Caco-2 (cell line): ENCODE data around the gene GADD45G. TPM values are rescaled to one million over a fixed set of nuclear protein-coding genes. Genes with fewer than 3 reads are reported as not detected.

Experiments
- Bru-seq: library from RNA; stranded (reverse); fragments of 400-500 nt; gene quantifications from one replicate; lab custom pipeline; 2021; lab: Mats Ljungman, UMichigan
- BruChase-seq, 2 experiments: library from RNA; stranded (reverse); fragments of 400-500 nt; gene quantifications; one replicate each; lab custom pipeline; 2021; lab: Mats Ljungman, UMichigan
- BruUV-seq: library from RNA; stranded (reverse); fragments of 400-500 nt; replicated peaks from 2 replicates; lab custom pipeline; 2021; lab: Mats Ljungman, UMichigan
- CTCF ChIA-PET: fragments of 300-600 bp; sonication (Branson Sonifier 250); formaldehyde crosslinking; loops from one replicate; lab custom pipeline; 2022; ENCODE audit warnings: antibody characterized with exemption; lab: Charles Lee
- POLR2A ChIA-PET: fragments of 300-600 bp; sonication (Branson Sonifier 250); formaldehyde crosslinking; loops from one replicate; lab custom pipeline; 2022; ENCODE audit warnings: antibody characterized with exemption; lab: Charles Lee
- DNase-seq, 2 experiments: peaks; one replicate each; pipeline versions ENCODE4 v3.0.0 to v3.0.0-alpha.2; 2020 to 2022
- H3K27me3 ChIP-seq: replicated peaks from 2 replicates; pipeline ENCODE4 v1.6.0; 2011; ENCODE audit warnings: low read length; ENCODE audit not compliant: control insufficient read depth, insufficient read depth
- H3K36me3 ChIP-seq: 2 replicates; pipeline ENCODE4 v1.5.1; 2011; ENCODE audit warnings: low read length; ENCODE audit not compliant: control insufficient read depth, insufficient read depth
- H3K4me1 ChIP-seq: fragments of 250-450 bp; sonication (Bioruptor Pico); 2 replicates; pipeline ENCODE4 v1.5.1; 2020; ENCODE audit warnings: mild to moderate bottlenecking
- H3K4me3 ChIP-seq: 2 replicates; pipeline ENCODE4 v1.5.1; 2011; ENCODE audit warnings: low read depth, mild to moderate bottlenecking, control low read depth, low read length
- H3K9me3 ChIP-seq: fragments of 250-450 bp; sonication (Bioruptor Pico); 2 replicates; pipeline ENCODE4 v1.5.1; 2020; ENCODE audit warnings: mild to moderate bottlenecking, moderate library complexity
- H3K27ac Mint-ChIP-seq: one replicate; pipeline ENCODE4 v1.8.0; 2022; ENCODE audit warnings: mixed read lengths; ENCODE audit not compliant: unreplicated experiment
- H3K27me3 Mint-ChIP-seq: one replicate; pipeline ENCODE4 v1.8.0; 2022; ENCODE audit warnings: mixed read lengths; ENCODE audit not compliant: insufficient read depth, unreplicated experiment
- H3K36me3 Mint-ChIP-seq: one replicate; pipeline ENCODE4 v1.8.0; 2022; ENCODE audit warnings: mild to moderate bottlenecking, mixed read lengths; ENCODE audit not compliant: insufficient read depth, unreplicated experiment
- H3K4me1 Mint-ChIP-seq: one replicate; pipeline ENCODE4 v1.8.0; 2022; ENCODE audit warnings: low read depth, mixed read lengths; ENCODE audit not compliant: unreplicated experiment
- H3K4me3 Mint-ChIP-seq: one replicate; pipeline ENCODE4 v1.8.0; 2022; ENCODE audit warnings: mild to moderate bottlenecking, moderate library complexity, mixed read lengths; ENCODE audit not compliant: unreplicated experiment
- H3K9me3 Mint-ChIP-seq: one replicate; pipeline ENCODE4 v1.8.0; 2022; ENCODE audit warnings: mixed read lengths; ENCODE audit not compliant: unreplicated experiment
- intact Hi-C: fragments of 100-400 bp; cut with micrococcal nuclease; formaldehyde crosslinking; loops from one replicate; pipeline ENCODE4 v1.10.0; 2022; ENCODE audit not compliant: unreplicated experiment
- long read RNA-seq: library from polyadenylated mRNA; stranded (forward); transcript quantifications from one replicate; pipeline ENCODE4 v2.0.0, GENCODE V29; 2022
- total RNA-seq: library from RNA; stranded (reverse); gene quantifications from 2 replicates; pipeline ENCODE4 v1.2.3, GENCODE V29; 2022
- TF ChIP-seq, protein P1 (sequence below), 2 experiments: fragments of 200-600 bp in 1 of 2; IDR thresholded peaks; 1 replicate in 1 of 2; 2 replicates in 1 of 2; pipeline versions ENCODE4 v1.5.1 to v1.8.0; 2011 to 2022; ENCODE audit warnings: antibody characterized with exemption in 1 of 2, control low read depth in 1 of 2, inconsistent platforms in 1 of 2, low read depth in 1 of 2, low read length in 1 of 2, mild to moderate bottlenecking in 1 of 2, moderate library complexity in 1 of 2; ENCODE audit not compliant: insufficient read depth in 1 of 2, severe bottlenecking in 1 of 2, unreplicated experiment in 1 of 2

GADD45G gene, protein sequence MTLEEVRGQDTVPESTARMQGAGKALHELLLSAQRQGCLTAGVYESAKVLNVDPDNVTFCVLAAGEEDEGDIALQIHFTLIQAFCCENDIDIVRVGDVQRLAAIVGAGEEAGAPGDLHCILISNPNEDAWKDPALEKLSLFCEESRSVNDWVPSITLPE
- total RNA-seq = 3.7 and 5.4 TPM in 2 replicates
- percentile 67 among the genes with signal in this experiment for Bru-seq, nascent RNA
- BruChase-seq, experiment 1, labeled RNA remaining after a 2-hour chase = percentile 62 among the genes with signal in this experiment
- percentile 61 among the genes with signal in this experiment for BruChase-seq, experiment 2, labeled RNA remaining after a 6-hour chase
- long read RNA-seq, transcript GADD45G-201 (4 exons, 1,065 nt) = major isoform, 13 of 17 reads
- long read RNA-seq, partial matches to known transcripts = 0 of 17 reads
- long read RNA-seq, other reads (novel, unspliced or antisense) = 4 of 17 reads

DNA sequence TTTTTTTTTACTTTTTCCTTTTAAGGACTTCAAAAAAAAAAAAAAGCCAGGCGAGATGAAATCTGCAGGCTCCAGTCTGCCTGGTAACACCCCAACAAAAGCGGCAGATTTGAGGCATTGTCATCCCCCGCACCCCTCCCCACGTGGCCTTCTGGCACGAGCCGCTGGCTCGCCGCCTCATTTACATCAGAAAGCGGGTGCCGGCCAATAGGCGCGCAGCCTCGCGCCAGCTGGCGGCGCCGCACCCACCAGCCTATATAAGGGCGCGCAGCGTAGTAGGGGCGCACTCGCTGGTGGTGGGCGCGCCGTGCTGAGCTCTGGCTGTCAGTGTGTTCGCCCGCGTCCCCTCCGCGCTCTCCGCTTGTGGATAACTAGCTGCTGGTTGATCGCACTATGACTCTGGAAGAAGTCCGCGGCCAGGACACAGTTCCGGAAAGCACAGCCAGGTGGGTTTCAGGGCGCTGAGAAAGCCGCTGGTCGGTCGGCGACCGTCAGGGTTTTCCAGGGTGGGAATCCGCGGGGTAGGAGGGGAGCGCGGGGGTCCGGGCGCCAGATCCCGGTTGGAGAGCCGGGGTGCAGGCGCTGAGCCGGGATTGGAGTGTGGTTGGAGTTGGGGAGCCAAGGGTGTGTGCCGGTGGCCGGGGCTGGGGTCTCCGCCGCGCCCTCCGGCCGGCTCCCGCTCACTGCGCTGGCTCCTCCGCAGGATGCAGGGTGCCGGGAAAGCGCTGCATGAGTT is at the start of gene GADD45G:
TSS of gene GADD45G (plus strand) at position 284 of the 736 bp plus-strand sequence. CDS start at position 394, 110 bp downstream.
- Histone ChIP-seq H3K27me3 (no peaks in the 10 kb centered on the region), H3K4me1 (peaks cover 9% of the 10 kb centered on the region; the same call in 1 of the 2 replicates), H3K36me3 (no peaks in the 10 kb centered on the region), H3K4me3 (peak within 1 kb of the TSS; percentile 41), H3K9me3 (no peaks in the 10 kb centered on the region)
- ChIA-PET POLR2A (interaction anchor here (0.5 to 1.1 kb wide), 4 partner anchors 12 to 60 kb away, joined by 3 to 7 read pairs (median 4); no protein-coding TSS in a partner anchor), CTCF (interaction anchor here (0.5 to 2.9 kb wide), 4 partner anchors 12 to 906 kb away, joined by 4 to 55 read pairs (median 9); no protein-coding TSS in a partner anchor)
- no TSS peak for BruUV-seq
- TF ChIP-seq, protein P1, sequence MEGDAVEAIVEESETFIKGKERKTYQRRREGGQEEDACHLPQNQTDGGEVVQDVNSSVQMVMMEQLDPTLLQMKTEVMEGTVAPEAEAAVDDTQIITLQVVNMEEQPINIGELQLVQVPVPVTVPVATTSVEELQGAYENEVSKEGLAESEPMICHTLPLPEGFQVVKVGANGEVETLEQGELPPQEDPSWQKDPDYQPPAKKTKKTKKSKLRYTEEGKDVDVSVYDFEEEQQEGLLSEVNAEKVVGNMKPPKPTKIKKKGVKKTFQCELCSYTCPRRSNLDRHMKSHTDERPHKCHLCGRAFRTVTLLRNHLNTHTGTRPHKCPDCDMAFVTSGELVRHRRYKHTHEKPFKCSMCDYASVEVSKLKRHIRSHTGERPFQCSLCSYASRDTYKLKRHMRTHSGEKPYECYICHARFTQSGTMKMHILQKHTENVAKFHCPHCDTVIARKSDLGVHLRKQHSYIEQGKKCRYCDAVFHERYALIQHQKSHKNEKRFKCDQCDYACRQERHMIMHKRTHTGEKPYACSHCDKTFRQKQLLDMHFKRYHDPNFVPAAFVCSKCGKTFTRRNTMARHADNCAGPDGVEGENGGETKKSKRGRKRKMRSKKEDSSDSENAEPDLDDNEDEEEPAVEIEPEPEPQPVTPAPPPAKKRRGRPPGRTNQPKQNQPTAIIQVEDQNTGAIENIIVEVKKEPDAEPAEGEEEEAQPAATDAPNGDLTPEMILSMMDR (IDR thresholded peaks at IDR 0.05; ENCODE audit: insufficient read depth in 1 of 2, low read depth in 1 of 2, low read length in 1 of 2, severe bottlenecking in 1 of 2, unreplicated experiment in 1 of 2) = no peak
- Mint-ChIP-seq H3K27ac (no peak within 1 kb of the TSS), H3K4me3 (peak within 1 kb of the TSS; percentile 89), H3K4me1 (peaks cover 6% of the 10 kb centered on the region), H3K9me3 (no peaks in the 10 kb centered on the region), H3K27me3 (no peaks in the 10 kb centered on the region), H3K36me3 (peaks cover 24% of the 10 kb centered on the region)
- intact Hi-C loops = loop anchor here (1.0 to 10.0 kb wide), 3 partner anchors 43 to 200 kb away; no protein-coding TSS in a partner anchor
- peak; percentile 80 to 83 for DNase-seq

DNA sequence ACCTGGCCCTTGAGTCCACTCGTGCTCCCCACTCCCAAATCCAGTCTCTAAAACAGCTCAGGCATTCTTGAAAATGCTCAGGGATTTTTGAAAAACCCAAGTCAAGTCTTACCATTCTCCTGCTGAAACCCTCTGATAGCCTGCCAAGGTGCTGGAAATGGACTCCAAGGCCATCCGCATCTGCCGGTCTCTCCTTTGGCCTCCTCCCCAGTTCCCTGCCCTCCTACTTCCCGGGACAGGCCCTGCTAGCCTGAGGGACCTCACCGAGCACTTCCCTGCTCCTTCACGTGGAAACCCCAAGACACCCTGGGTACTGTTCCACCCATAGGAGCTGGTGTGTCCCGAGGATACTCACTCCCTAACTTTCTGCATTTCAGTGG is 49.8 kb upstream of the GADD45G start:
- Mint-ChIP-seq H3K9me3 (no peaks in the 10 kb centered on the region), H3K4me1 (no peaks in the 10 kb centered on the region), H3K36me3 (no peaks in the 10 kb centered on the region), H3K27me3 (no peaks in the 10 kb centered on the region), H3K4me3 (no peak overlapping the region), H3K27ac (no peak overlapping the region)
- DNase-seq = no peak
- no peak overlapping the region for H3K4me3 ChIP-seq
- intact Hi-C loops = no loop called here
- H3K36me3 ChIP-seq = no peaks in the 10 kb centered on the region
- ChIA-PET CTCF (no interaction called here), POLR2A (no interaction called here)
- TF ChIP-seq, protein P1 (IDR thresholded peaks at IDR 0.05; ENCODE audit: insufficient read depth in 1 of 2, low read depth in 1 of 2, low read length in 1 of 2, severe bottlenecking in 1 of 2, unreplicated experiment in 1 of 2) = no peak
- H3K9me3 ChIP-seq = no peaks in the 10 kb centered on the region
- H3K27me3 ChIP-seq = no peaks in the 10 kb centered on the region
- peaks cover 13% of the 10 kb centered on the region for H3K4me1 ChIP-seq
- BruUV-seq = no TSS peak
